Fibroblast of gingiva (primary cell): ENCODE data around the gene MOCS3.

ENCODE experiments used
- DNase-seq: peaks from one replicate; pipeline ENCODE4 v3.0.0-alpha.2; 2011; ENCODE audit warnings: low read depth

The MOCS3 gene

GRCh38 chr20:50982363-50982762 is 23.7 kb downstream of the MOCS3 start:
- peak; percentile 60 for DNase-seq

GRCh38 chr20:50983321-50983720 is 24.7 kb downstream of the MOCS3 start:
- DNase-seq: no peak

- DNase-seq: peak; percentile 78
These were observed 29.0 kb downstream of the MOCS3 start for GRCh38 chr20:50987493-50988210.

GRCh38 chr20:50991076-50991475 is 32.5 kb downstream of the MOCS3 start:
- DNase-seq: no peak

GRCh38 chr20:50992336-50992732 is 33.7 kb downstream of the MOCS3 start:
- DNase-seq: no peak

GRCh38 chr20:50992733-50993457 is 34.3 kb downstream of the MOCS3 start:
- DNase-seq: peak; percentile 24

GRCh38 chr20:50993876-50994275 is 35.3 kb downstream of the MOCS3 start:
- DNase-seq: no peak

- peak; percentile 48 for DNase-seq
These were observed 36.9 kb downstream of the MOCS3 start for GRCh38 chr20:50995506-50995905.

- DNase-seq: no peak
These were observed 38.6 kb downstream of the MOCS3 start for GRCh38 chr20:50996901-50997865.

- DNase-seq: no peak
These were observed 40.7 kb downstream of the MOCS3 start for GRCh38 chr20:50999355-50999754.

- DNase-seq: no peak
These were observed 43.0 kb downstream of the MOCS3 start for GRCh38 chr20:51001430-51002265.

GRCh38 chr20:51002633-51003032 is 44.0 kb downstream of the MOCS3 start:
- no peak for DNase-seq

GRCh38 chr20:51003753-51004152 is 45.1 kb downstream of the MOCS3 start:
- no peak for DNase-seq

- DNase-seq: no peak
These were observed 45.7 kb downstream of the MOCS3 start for GRCh38 chr20:51004305-51004727.

- DNase-seq: no peak
These were observed 46.2 kb downstream of the MOCS3 start for GRCh38 chr20:51004781-51005180.

- no peak for DNase-seq
These were observed 46.6 kb downstream of the MOCS3 start for GRCh38 chr20:51005214-51005613.

- DNase-seq: no peak
These were observed 50.1 kb downstream of the MOCS3 start for GRCh38 chr20:51008718-51009117.

GRCh38 chr20:51009303-51010042 is 50.9 kb downstream of the MOCS3 start:
- no peak for DNase-seq

GRCh38 chr20:51010043-51010365 is 51.4 kb downstream of the MOCS3 start:
- DNase-seq: no peak

GRCh38 chr20:51010932-51011331 is 52.3 kb downstream of the MOCS3 start:
- no peak for DNase-seq

- DNase-seq: no peak
These were observed 52.9 kb downstream of the MOCS3 start for GRCh38 chr20:51011479-51011878.
